HG03060 (cell line): ENCODE measurements around the gene MCF2L.

Source experiments
- ATAC-seq: cut with Tn5 transposase; IDR thresholded peaks from one replicate; pipeline ENCODE4 v1.9.1; 2021; ENCODE audit warnings: low read depth, moderate number of reproducible peaks; ENCODE audit not compliant: unreplicated experiment

Gene MCF2L

GRCh38 chr13:112961457-112962369 lies 7.3 kb upstream of the MCF2L start:
- ATAC-seq: no peak

- no peak for ATAC-seq
Observed at GRCh38 chr13:112962396-112962795, 6.6 kb upstream of the MCF2L start.

- no peak for ATAC-seq
Observed at GRCh38 chr13:112962911-112963625, 5.9 kb upstream of the MCF2L start.

GRCh38 chr13:112963641-112964040 lies 5.4 kb upstream of the MCF2L start:
- ATAC-seq: no peak

- no peak for ATAC-seq
Observed at GRCh38 chr13:112964971-112965492, 4.0 kb upstream of the MCF2L start.

GRCh38 chr13:112965573-112966115 lies 3.4 kb upstream of the MCF2L start:
- ATAC-seq: no peak

- ATAC-seq: no peak
Observed at GRCh38 chr13:112966776-112967175, 2.2 kb upstream of the MCF2L start.

- no peak for ATAC-seq
Observed at GRCh38 chr13:112967686-112968379, 1.2 kb upstream of the MCF2L start.

- no peak for ATAC-seq
Observed at GRCh38 chr13:112968380-112968909, 569 bp upstream of the MCF2L start.

GRCh38 chr13:112969692-112970338 lies 801 bp downstream of the MCF2L start:
- no peak for ATAC-seq

GRCh38 chr13:112970552-112971287 lies 1.7 kb downstream of the MCF2L start:
- ATAC-seq: no peak

GRCh38 chr13:112971288-112971643 lies 2.3 kb downstream of the MCF2L start:
- ATAC-seq: no peak

GRCh38 chr13:112972258-112972657 lies 3.2 kb downstream of the MCF2L start:
- ATAC-seq: no peak

GRCh38 chr13:112972867-112973576 lies 4.0 kb downstream of the MCF2L start:
- no peak for ATAC-seq

- ATAC-seq: no peak
Observed at GRCh38 chr13:112973577-112973951, 4.5 kb downstream of the MCF2L start.

GRCh38 chr13:112974125-112974524 lies 5.1 kb downstream of the MCF2L start:
- no peak for ATAC-seq

GRCh38 chr13:112974671-112975070 lies 5.7 kb downstream of the MCF2L start:
- no peak for ATAC-seq

GRCh38 chr13:112975401-112975939 lies 6.5 kb downstream of the MCF2L start:
- no peak for ATAC-seq
